Glutamatergic neuron (in vitro differentiated cells): ENCODE results near the gene PELI1. TPM values are rescaled to one million over a fixed set of nuclear protein-coding genes. Genes with fewer than 3 reads are reported as not detected.

ENCODE experiments used
- DNase-seq: peaks from one replicate; pipeline ENCODE4 v3.0.0; 2022
- H3K27ac Mint-ChIP-seq: one replicate; pipeline ENCODE4 v1.8.0; 2020; ENCODE audit warnings: mild to moderate bottlenecking, mixed read lengths, inconsistent platforms; ENCODE audit not compliant: unreplicated experiment
- H3K27me3 Mint-ChIP-seq: one replicate; pipeline ENCODE4 v1.8.0; 2020; ENCODE audit warnings: mild to moderate bottlenecking, moderate library complexity, mixed read lengths, inconsistent platforms; ENCODE audit not compliant: unreplicated experiment
- H3K36me3 Mint-ChIP-seq: one replicate; pipeline ENCODE4 v1.8.0; 2020; ENCODE audit warnings: mild to moderate bottlenecking, mixed read lengths, inconsistent platforms; ENCODE audit not compliant: unreplicated experiment
- H3K4me1 Mint-ChIP-seq: one replicate; pipeline ENCODE4 v1.8.0; 2020; ENCODE audit warnings: mild to moderate bottlenecking, low read depth, mixed read lengths, inconsistent platforms; ENCODE audit not compliant: unreplicated experiment
- H3K4me3 Mint-ChIP-seq: one replicate; pipeline ENCODE4 v1.8.0; 2020; ENCODE audit warnings: mild to moderate bottlenecking, mixed read lengths, inconsistent platforms; ENCODE audit not compliant: unreplicated experiment
- H3K9me3 Mint-ChIP-seq: one replicate; pipeline ENCODE4 v1.8.0; 2020; ENCODE audit warnings: mild to moderate bottlenecking, moderate library complexity, mixed read lengths, inconsistent platforms; ENCODE audit not compliant: unreplicated experiment
- CTCF ChIP-seq: fragments of 200-600 bp; sonication (generic); IDR thresholded peaks from one replicate; pipeline ENCODE4 v1.5.0; 2021; ENCODE audit not compliant: partially characterized antibody, unreplicated experiment
- total RNA-seq: library from RNA; stranded (reverse); fragmentation: NEBNext Ultra II Directional; extraction: Animal tissue kit (Norgen Biotek cat#: 25700); gene quantifications from one replicate; pipeline ENCODE4 v1.2.1, GENCODE V29; 2021; ENCODE audit not compliant: unreplicated experiment

The PELI1 gene
- total RNA-seq, 1 donor from 2014 or later: 58.2 TPM

GRCh38 chr2:64189167-64189566, 44.9 kb upstream of the PELI1 start:
- H3K4me1 Mint-ChIP-seq: no peaks in the 10 kb centered on the region
- H3K27ac Mint-ChIP-seq: no peak overlapping the region
- TF ChIP-seq CTCF: no peak
- H3K9me3 Mint-ChIP-seq: no peaks in the 10 kb centered on the region
- DNase-seq: no peak
- H3K36me3 Mint-ChIP-seq: no peaks in the 10 kb centered on the region
- no peak overlapping the region for H3K4me3 Mint-ChIP-seq
- peaks cover 2% of the 10 kb centered on the region for H3K27me3 Mint-ChIP-seq

DNA sequence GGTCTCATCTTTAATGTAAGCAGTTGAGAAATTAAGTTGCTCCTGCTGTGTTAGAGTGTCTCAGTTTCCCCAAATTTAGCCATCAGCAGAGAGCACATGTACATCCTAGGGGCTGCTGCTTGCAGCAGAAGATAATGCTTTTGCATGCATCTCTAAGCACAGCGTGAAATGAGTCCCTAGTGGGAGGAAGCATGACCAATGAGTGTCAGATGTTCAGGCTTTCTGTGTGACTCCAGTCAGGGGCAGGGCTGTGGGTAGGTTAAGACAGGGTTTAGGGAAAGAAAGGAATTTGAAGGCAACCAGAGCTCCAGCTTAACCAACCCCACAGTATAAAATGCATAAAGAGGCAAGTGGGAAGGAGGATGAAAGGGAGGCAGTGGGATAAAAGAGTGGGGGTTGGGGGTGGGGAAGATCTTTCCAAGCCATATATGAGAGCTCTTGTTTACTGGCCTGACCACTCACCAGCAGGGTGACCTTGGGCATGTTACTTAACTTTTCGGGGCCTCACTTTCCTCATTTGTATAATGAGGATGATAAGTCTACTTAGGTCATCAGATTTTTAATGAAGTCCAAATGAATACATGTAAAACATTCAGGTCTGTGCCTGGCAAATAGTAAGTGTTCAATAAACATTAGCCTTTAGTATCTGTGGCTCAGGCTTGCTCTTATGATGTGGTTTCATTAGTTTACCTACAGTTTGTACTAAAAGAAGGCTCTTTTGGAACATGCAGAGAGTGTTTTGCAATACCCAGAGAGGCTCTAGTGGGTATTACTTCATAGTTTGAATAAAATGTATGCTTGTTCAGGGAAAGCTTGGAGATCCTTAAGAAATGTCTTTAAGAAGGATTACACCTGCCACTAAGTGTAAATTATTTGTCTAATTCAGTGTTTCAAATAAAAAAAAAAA, 42.7 kb upstream of the PELI1 start:
- Mint-ChIP-seq H3K9me3 (no peaks in the 10 kb centered on the region), H3K36me3 (no peaks in the 10 kb centered on the region), H3K27me3 (no peaks in the 10 kb centered on the region), H3K4me1 (no peaks in the 10 kb centered on the region), H3K4me3 (no peak overlapping the region), H3K27ac (no peak overlapping the region)
- DNase-seq: no peak
- TF ChIP-seq CTCF: no peak

DNA sequence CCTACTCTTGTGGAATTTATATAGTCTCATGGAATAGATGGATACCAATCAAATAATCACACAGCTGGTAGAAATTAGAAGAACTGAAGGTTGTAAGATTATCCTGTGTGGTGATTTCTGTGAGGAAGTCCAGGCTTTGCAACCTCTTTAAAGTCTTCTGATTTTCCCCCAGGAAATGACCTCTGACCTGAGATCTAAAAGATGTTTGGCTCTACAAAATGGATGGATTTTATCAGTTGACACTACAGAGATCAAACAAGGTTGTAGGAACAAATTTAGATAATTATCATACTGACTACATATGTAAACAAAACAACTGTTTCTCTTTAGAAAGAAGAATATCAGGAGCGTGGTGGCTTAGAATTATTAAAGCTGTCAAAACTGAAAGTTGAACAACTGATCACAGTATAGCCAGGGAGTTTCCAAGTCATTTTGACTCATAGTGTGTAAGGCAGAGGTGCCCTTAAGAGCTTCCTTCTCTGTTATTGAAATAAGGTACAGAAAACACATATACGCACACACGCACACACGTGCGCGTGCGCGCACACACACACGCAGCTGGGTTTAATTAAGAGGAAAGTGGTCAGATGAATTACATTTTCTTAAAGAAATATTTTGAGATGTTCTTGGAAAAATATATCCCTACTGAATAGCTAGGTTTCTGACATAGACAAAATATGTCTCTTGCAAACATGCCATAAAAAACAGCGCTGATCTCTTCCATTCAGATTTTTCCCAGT, 35.5 kb upstream of the PELI1 start:
- TF ChIP-seq CTCF: no peak
- Mint-ChIP-seq H3K27ac (no peak overlapping the region), H3K4me3 (no peak overlapping the region), H3K27me3 (no peaks in the 10 kb centered on the region), H3K9me3 (no peaks in the 10 kb centered on the region), H3K4me1 (peaks cover 6% of the 10 kb centered on the region), H3K36me3 (no peaks in the 10 kb centered on the region)
- no peak for DNase-seq

- Mint-ChIP-seq H3K27me3 (no peaks in the 10 kb centered on the region), H3K4me3 (no peak overlapping the region), H3K4me1 (peaks cover 6% of the 10 kb centered on the region), H3K27ac (no peak overlapping the region), H3K9me3 (no peaks in the 10 kb centered on the region), H3K36me3 (no peaks in the 10 kb centered on the region)
- DNase-seq: no peak
- no peak for TF ChIP-seq CTCF
Observed at GRCh38 chr2:64177315-64177714, 33.1 kb upstream of the PELI1 start.
